Right lobe of liver (tissue), 4 donors: ENCODE measurements around the gene CLDN18.

Experiments used
- CTCF ChIP-seq, 4 donors: fragments of 200-600 bp in 3 of 4; fragments of 450-650 bp in 1 of 4; IDR thresholded peaks; one replicate each; pipeline versions ENCODE4 v1.5.1 to v1.8.0; 2016 to 2022; ENCODE audit warnings: antibody characterized with exemption in 4 of 4, mild to moderate bottlenecking in 2 of 4
- POLR2A ChIP-seq: fragments of 450-650 bp; IDR thresholded peaks from one replicate; pipeline ENCODE4 v1.6.1; 2017; ENCODE audit warnings: antibody characterized with exemption, mild to moderate bottlenecking
- donor health status: DM: no; HTN: no; CAD: no.
- donor health status: DM: no; HTN: no; CAD: no.
- donor health status: DM: no; HTN: yes; CAD: no.

- TF ChIP-seq CTCF (IDR thresholded peaks at IDR 0.05) (no peak), POLR2A (no peak)
Measured at GRCh38 chr3:138033202-138033691, 23.3 kb downstream of the CLDN18 start.
